ENCODE data around the gene GRM5.

GRM5 gene

DNA sequence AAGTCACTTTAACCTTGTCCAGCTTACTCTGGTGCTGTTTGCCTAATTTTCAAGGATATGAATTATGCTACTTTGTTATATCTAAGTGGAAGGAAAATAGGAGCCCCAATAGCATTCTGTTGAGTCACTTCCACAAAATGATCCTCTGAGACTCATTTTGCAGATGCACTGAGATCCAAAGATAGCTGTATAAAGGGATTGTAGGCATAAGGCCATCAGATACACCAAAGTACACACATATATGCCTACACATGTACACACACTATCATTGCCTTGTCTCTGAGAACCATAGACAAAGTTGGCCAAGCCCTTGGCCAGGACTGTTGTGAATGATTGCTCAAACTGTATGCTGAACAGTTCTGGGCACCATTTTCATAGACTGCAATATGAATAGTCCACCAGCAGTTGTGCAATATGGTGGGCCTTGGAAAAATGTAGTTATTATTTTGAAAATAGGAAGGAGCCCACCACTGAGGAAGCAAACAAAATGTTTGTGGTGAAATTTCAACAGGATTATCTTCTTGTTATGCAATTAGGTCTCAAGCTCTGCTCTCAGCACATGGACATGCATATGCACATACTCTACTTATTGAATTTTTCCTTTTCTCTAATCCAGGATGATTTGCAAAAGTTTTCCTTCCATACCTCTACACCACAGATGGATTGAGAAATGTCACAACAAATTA is 542.3 kb downstream of the GRM5 start:
- Histone ChIP-seq H3K9me3 (ENCODE audit: control extremely low read depth in 1 of 5, control insufficient read depth in 4 of 5, insufficient read depth in 2 of 5, low read depth in 1 of 5, low read length in 4 of 5) (no peaks in the 10 kb centered on the region), H3K36me3 (ENCODE audit: control insufficient read depth in 4 of 4, insufficient read depth in 4 of 4, low read length in 3 of 4) (no peaks in the 10 kb centered on the region), H3K4me1 (ENCODE audit: control extremely low read depth in 1 of 4, control insufficient read depth in 4 of 4, insufficient read depth in 4 of 4, low read length in 3 of 4) (no peaks in the 10 kb centered on the region), H3K4me3 (ENCODE audit: control insufficient read depth in 1 of 7, extremely low read depth in 1 of 7, insufficient read depth in 4 of 7, low read depth in 2 of 7, low read length in 6 of 7) (no peak overlapping the region), H3K27me3 (replicated peaks in 2 of 5; ENCODE audit: control insufficient read depth in 4 of 5, insufficient read depth in 5 of 5, low read length in 4 of 5) (no peaks in the 10 kb centered on the region), H3K27ac (ENCODE audit: insufficient read depth in 1 of 2, low read depth in 1 of 2, low read length in 2 of 2, poor library complexity in 1 of 2, severe bottlenecking in 2 of 2) (no peak overlapping the region)
- ChIA-PET POLR2A (no interaction called here), CTCF (no interaction called here)
- DNase-seq: no peak

- DNase-seq: no peak
- POLR2A ChIA-PET: no interaction called here
- H3K27ac ChIP-seq (ENCODE audit: insufficient read depth in 1 of 2, low read depth in 1 of 2, low read length in 2 of 2, poor library complexity in 1 of 2, severe bottlenecking in 2 of 2): no peak overlapping the region
- CTCF ChIA-PET: no interaction called here
- no peak overlapping the region for H3K4me3 ChIP-seq (ENCODE audit: control insufficient read depth in 1 of 7, extremely low read depth in 1 of 7, insufficient read depth in 4 of 7, low read depth in 2 of 7, low read length in 6 of 7)
- H3K36me3 ChIP-seq (ENCODE audit: control insufficient read depth in 4 of 4, insufficient read depth in 4 of 4, low read length in 3 of 4): no peaks in the 10 kb centered on the region
- WGBS (ENCODE audit: insufficient coverage): 93% methylated on average over 2 of the region's 2 CpGs
- H3K4me1 ChIP-seq (ENCODE audit: control extremely low read depth in 1 of 4, control insufficient read depth in 4 of 4, insufficient read depth in 4 of 4, low read length in 3 of 4): no peaks in the 10 kb centered on the region
- no peaks in the 10 kb centered on the region for H3K27me3 ChIP-seq (replicated peaks in 2 of 5; ENCODE audit: control insufficient read depth in 4 of 5, insufficient read depth in 5 of 5, low read length in 4 of 5)
- H3K9me3 ChIP-seq (ENCODE audit: control extremely low read depth in 1 of 5, control insufficient read depth in 4 of 5, insufficient read depth in 2 of 5, low read depth in 1 of 5, low read length in 4 of 5): no peaks in the 10 kb centered on the region
These were observed 543.0 kb downstream of the GRM5 start for GRCh38 chr11:88522624-88523385.

- H3K4me1 ChIP-seq (ENCODE audit: control extremely low read depth in 1 of 4, control insufficient read depth in 4 of 4, insufficient read depth in 4 of 4, low read length in 3 of 4): no peaks in the 10 kb centered on the region
These were observed 544.0 kb downstream of the GRM5 start for GRCh38 chr11:88521799-88522201.

GRCh38 chr11:88521399-88521798 is 544.4 kb downstream of the GRM5 start:
- no peaks in the 10 kb centered on the region for H3K36me3 ChIP-seq (ENCODE audit: control insufficient read depth in 4 of 4, insufficient read depth in 4 of 4, low read length in 3 of 4)
- ChIA-PET POLR2A (no interaction called here), CTCF (interaction anchor here (1.0 kb wide), 1 partner anchor 23 kb away, joined by 3 read pairs; no protein-coding TSS in a partner anchor)
- H3K9me3 ChIP-seq (ENCODE audit: control extremely low read depth in 1 of 5, control insufficient read depth in 4 of 5, insufficient read depth in 2 of 5, low read depth in 1 of 5, low read length in 4 of 5): no peaks in the 10 kb centered on the region
- no peak overlapping the region for H3K27ac ChIP-seq (ENCODE audit: insufficient read depth in 1 of 2, low read depth in 1 of 2, low read length in 2 of 2, poor library complexity in 1 of 2, severe bottlenecking in 2 of 2)
- no peaks in the 10 kb centered on the region for H3K4me1 ChIP-seq (ENCODE audit: control extremely low read depth in 1 of 4, control insufficient read depth in 4 of 4, insufficient read depth in 4 of 4, low read length in 3 of 4)
- no peaks in the 10 kb centered on the region for H3K27me3 ChIP-seq (replicated peaks in 2 of 5; ENCODE audit: control insufficient read depth in 4 of 5, insufficient read depth in 5 of 5, low read length in 4 of 5)
- no peak for DNase-seq
- no peak overlapping the region for H3K4me3 ChIP-seq (ENCODE audit: control insufficient read depth in 1 of 7, extremely low read depth in 1 of 7, insufficient read depth in 4 of 7, low read depth in 2 of 7, low read length in 6 of 7)

More at GRCh38 chr11:88521799-88522201, 544.0 kb downstream of the GRM5 start:
- ChIA-PET CTCF (interaction anchor here (1.0 kb wide), 1 partner anchor 22 kb away, joined by 3 read pairs; no protein-coding TSS in a partner anchor), POLR2A (no interaction called here)
- Histone ChIP-seq H3K36me3 (ENCODE audit: control insufficient read depth in 4 of 4, insufficient read depth in 4 of 4, low read length in 3 of 4) (no peaks in the 10 kb centered on the region), H3K27ac (ENCODE audit: insufficient read depth in 1 of 2, low read depth in 1 of 2, low read length in 2 of 2, poor library complexity in 1 of 2, severe bottlenecking in 2 of 2) (no peak overlapping the region), H3K4me3 (ENCODE audit: control insufficient read depth in 1 of 7, extremely low read depth in 1 of 7, insufficient read depth in 4 of 7, low read depth in 2 of 7, low read length in 6 of 7) (no peak overlapping the region), H3K9me3 (ENCODE audit: control extremely low read depth in 1 of 5, control insufficient read depth in 4 of 5, insufficient read depth in 2 of 5, low read depth in 1 of 5, low read length in 4 of 5) (no peaks in the 10 kb centered on the region), H3K27me3 (replicated peaks in 2 of 5; ENCODE audit: control insufficient read depth in 4 of 5, insufficient read depth in 5 of 5, low read length in 4 of 5) (no peaks in the 10 kb centered on the region)
- DNase-seq: no peak
- no CpG with 5 or more reads among the region's 1 CpG for WGBS (ENCODE audit: insufficient coverage)

DNA sequence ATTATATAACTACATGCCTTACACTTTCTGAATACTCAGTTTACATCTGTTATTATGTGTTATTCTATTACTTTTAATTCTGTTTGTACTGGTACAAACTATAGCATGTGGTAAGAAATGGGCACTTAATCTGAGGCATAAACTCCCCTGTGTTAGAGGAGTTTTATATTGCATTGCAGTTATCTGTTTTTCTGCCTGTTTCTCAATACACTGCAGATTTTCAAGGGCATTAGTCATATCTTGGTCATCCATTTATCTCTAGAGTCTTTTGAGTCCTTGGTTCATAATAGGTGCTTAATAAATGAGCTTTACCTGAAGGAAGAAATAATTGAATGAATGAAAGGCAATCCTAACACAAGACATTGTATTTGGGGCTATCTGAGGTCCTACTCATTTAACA is 545.4 kb downstream of the GRM5 start:
- Histone ChIP-seq H3K36me3 (ENCODE audit: control insufficient read depth in 4 of 4, insufficient read depth in 4 of 4, low read length in 3 of 4) (no peaks in the 10 kb centered on the region), H3K4me3 (ENCODE audit: control insufficient read depth in 1 of 7, extremely low read depth in 1 of 7, insufficient read depth in 4 of 7, low read depth in 2 of 7, low read length in 6 of 7) (no peak overlapping the region), H3K4me1 (ENCODE audit: control extremely low read depth in 1 of 4, control insufficient read depth in 4 of 4, insufficient read depth in 4 of 4, low read length in 3 of 4) (no peaks in the 10 kb centered on the region), H3K27me3 (replicated peaks in 2 of 5; ENCODE audit: control insufficient read depth in 4 of 5, insufficient read depth in 5 of 5, low read length in 4 of 5) (no peaks in the 10 kb centered on the region), H3K27ac (ENCODE audit: insufficient read depth in 1 of 2, low read depth in 1 of 2, low read length in 2 of 2, poor library complexity in 1 of 2, severe bottlenecking in 2 of 2) (no peak overlapping the region), H3K9me3 (ENCODE audit: control extremely low read depth in 1 of 5, control insufficient read depth in 4 of 5, insufficient read depth in 2 of 5, low read depth in 1 of 5, low read length in 4 of 5) (no peaks in the 10 kb centered on the region)
- ChIA-PET CTCF (no interaction called here), POLR2A (no interaction called here)
- DNase-seq: no peak

DNA sequence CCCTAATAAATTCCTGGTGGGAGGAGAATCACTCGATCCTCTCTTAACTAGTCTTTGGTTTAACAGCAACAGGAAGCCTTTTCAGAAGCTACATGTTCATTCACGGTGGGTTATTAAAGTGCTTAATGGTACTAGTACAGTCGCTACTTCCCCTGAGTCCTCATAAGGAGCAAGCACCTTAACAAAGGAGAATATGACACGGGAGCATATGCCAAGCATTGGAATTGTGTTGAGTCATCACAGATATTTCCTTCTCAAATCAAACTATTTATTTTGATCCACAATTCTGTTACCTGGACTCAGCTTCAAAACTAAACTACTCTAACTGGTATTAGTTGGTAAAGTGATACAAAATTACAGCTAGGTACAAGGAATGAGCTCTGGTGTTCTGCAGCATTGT is 550.8 kb downstream of the GRM5 start:
- H3K4me1 ChIP-seq (ENCODE audit: control extremely low read depth in 1 of 4, control insufficient read depth in 4 of 4, insufficient read depth in 4 of 4, low read length in 3 of 4): no peaks in the 10 kb centered on the region
- no peak for DNase-seq
- H3K27me3 ChIP-seq (replicated peaks in 2 of 5; ENCODE audit: control insufficient read depth in 4 of 5, insufficient read depth in 5 of 5, low read length in 4 of 5): peaks cover 5 to 19% (median 7%) of the 10 kb centered on the region in 5 experiments
- H3K27ac ChIP-seq (ENCODE audit: insufficient read depth in 1 of 2, low read depth in 1 of 2, low read length in 2 of 2, poor library complexity in 1 of 2, severe bottlenecking in 2 of 2): no peak overlapping the region
- no peaks in the 10 kb centered on the region for H3K36me3 ChIP-seq (ENCODE audit: control insufficient read depth in 4 of 4, insufficient read depth in 4 of 4, low read length in 3 of 4)
- POLR2A ChIA-PET: no interaction called here
- no peak overlapping the region for H3K4me3 ChIP-seq (ENCODE audit: control insufficient read depth in 1 of 7, extremely low read depth in 1 of 7, insufficient read depth in 4 of 7, low read depth in 2 of 7, low read length in 6 of 7)
- CTCF ChIA-PET: no interaction called here
- H3K9me3 ChIP-seq (ENCODE audit: control extremely low read depth in 1 of 5, control insufficient read depth in 4 of 5, insufficient read depth in 2 of 5, low read depth in 1 of 5, low read length in 4 of 5): no peaks in the 10 kb centered on the region
- 52% methylated on average over 2 of the region's 4 CpGs for WGBS (ENCODE audit: insufficient coverage)

- Histone ChIP-seq H3K27me3 (replicated peaks in 2 of 5; ENCODE audit: control insufficient read depth in 4 of 5, insufficient read depth in 5 of 5, low read length in 4 of 5) (peaks cover 13 to 53% (median 29%) of the 10 kb centered on the region in 5 experiments), H3K4me3 (ENCODE audit: control insufficient read depth in 1 of 7, extremely low read depth in 1 of 7, insufficient read depth in 4 of 7, low read depth in 2 of 7, low read length in 6 of 7) (no peak overlapping the region), H3K4me1 (ENCODE audit: control extremely low read depth in 1 of 4, control insufficient read depth in 4 of 4, insufficient read depth in 4 of 4, low read length in 3 of 4) (peaks cover 0 to 14% (median 13%) of the 10 kb centered on the region in 4 experiments), H3K27ac (ENCODE audit: insufficient read depth in 1 of 2, low read depth in 1 of 2, low read length in 2 of 2, poor library complexity in 1 of 2, severe bottlenecking in 2 of 2) (no peak overlapping the region), H3K36me3 (ENCODE audit: control insufficient read depth in 4 of 4, insufficient read depth in 4 of 4, low read length in 3 of 4) (no peaks in the 10 kb centered on the region), H3K9me3 (ENCODE audit: control extremely low read depth in 1 of 5, control insufficient read depth in 4 of 5, insufficient read depth in 2 of 5, low read depth in 1 of 5, low read length in 4 of 5) (no peaks in the 10 kb centered on the region)
- POLR2A ChIA-PET: no interaction called here
- DNase-seq: no peak
- CTCF ChIA-PET: no interaction called here
- WGBS (ENCODE audit: insufficient coverage): 88% methylated on average over 1 of the region's 1 CpG
These were observed 554.8 kb downstream of the GRM5 start for GRCh38 chr11:88511006-88511405.

Data from common myeloid progenitor, CD34-positive (primary cell).